Raji (cell line): ENCODE data around the gene IRF8.

Source experiments
- POLR2A ChIP-seq: IDR thresholded peaks from 2 replicates; pipeline ENCODE4 v1.6.1; 2011; ENCODE audit warnings: low read depth, low read length, control low read depth; ENCODE audit not compliant: insufficient read depth

IRF8 gene

DNA sequence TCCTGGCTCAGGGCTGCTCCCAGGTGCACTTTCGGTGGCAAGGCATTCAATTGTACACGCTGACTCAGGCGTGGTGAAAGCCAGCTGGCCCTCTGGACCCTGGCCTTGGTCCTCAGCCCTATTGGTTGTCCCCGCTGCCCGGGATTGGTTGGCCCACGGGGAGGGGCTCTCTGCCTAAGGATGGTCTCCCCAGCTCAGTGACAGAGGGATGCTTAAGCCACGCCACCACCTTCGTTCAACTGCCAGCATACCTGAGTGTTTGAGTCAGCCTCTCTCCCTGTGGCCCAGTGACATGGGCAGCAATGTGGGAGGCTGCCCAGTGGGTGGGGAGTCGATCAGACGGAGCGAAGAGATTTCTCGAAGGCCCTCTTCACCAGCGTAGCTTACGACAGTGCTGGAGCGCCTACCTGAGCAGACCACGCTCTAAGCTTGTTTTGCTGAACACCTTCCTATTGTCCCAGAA, 30.3 kb downstream of the IRF8 start:
- no peak for TF ChIP-seq POLR2A

DNA sequence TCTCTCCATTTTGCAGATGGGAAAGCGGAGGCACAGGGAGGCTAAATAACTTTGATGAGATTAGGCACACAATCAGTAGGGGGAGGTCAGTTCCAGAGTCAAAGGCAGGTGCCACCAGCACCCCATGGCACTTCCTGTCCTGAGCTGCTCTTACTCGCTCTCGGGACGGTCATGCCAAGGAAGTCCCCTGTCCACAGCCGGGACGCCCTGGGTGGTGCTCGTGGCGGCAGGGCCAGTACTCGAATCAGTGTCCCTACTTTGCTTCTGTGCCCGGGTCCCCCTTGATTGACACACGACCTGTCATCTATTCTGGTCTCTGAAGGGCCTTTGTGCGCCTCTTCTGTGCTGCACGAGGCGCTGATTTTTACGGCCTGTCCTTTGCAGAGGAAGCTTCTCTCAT, 31.3 kb downstream of the IRF8 start:
- TF ChIP-seq POLR2A = no peak

DNA sequence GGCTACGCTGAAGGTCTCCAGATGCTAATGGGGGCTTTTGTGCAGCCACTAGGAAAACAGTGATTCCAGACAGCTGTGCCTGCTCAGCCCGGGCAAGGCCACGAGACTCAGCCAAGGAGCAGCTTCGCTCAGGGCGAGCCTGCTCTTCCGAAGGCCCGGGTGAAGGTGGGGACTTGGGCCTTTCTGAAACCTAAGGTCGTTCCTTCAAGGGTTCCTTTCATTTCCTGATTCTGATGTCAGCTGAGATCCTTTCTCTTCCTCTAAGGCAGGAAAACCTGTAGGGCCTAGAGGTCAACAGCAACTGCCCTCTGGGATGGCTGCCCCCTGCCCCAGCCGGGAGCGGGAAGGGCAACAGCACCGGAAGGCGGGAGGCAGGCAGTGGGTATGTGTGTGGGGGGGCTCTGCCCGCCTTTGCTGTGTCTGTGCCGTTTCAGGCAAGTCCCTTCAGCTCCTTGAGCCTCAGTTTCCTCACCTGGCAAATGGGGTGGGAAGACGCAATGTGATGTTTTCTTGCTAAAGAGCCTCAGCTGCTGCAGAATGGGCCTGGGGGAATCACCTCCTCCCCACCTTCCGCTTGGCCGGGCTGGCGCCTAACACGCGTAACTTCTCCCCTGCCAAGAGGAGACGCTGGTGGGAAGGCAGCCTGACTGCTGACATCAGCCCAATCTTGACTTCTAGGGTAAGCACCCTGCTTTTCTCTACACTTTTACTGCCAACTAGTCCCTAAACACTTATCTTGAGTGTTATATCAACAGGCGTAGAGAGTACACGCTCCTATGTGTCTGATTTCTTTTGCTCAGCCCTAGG, 32.8 kb downstream of the IRF8 start:
- TF ChIP-seq POLR2A = no peak

DNA sequence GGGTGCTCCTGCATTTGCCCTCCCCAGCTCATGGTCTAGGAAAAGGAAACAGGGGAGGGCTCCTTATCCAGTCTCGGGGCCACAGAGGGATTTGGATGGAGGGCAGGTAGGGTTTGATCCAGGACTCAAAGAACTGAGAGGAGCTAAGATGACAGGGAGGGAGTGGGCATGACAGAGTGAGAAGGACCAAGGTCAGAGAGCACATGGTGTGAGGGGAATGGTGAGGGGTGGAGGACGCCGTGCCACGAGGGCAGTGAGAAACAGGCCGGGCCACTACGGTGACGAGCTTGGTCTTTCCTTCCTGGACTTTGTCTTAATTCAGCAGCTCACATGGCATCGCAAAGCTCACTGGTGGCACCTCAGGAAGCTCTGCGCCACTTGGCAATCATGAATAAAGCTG, 35.2 kb downstream of the IRF8 start:
- no peak for TF ChIP-seq POLR2A

DNA sequence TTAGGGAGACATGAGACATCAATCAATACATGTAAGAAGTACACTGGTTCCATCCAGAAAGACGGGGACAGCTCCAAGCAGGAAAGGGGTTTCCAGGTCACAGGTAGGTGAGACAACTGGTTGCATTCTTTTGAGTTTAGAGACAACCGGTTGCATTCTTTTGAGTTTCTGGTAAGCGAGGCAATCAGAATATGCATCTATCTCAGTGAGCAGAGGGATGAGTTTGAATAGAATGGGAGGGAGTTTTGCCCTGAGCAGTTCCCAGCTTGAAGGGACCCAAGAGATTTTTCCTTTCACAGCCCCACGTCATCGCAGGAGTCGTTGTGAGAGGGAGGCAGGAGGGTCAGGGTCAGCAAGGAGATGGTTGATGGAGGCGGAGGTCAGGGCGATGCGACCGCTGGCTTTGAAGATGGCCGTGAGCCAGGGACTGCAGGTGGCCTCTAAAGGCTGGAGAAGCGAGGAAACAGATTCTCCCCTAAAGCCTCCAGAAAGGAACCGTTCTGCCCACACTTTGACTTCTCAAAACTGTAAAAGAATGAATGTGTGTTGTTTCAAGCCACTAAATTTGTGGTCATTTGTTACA, 36.5 kb downstream of the IRF8 start:
- no peak for TF ChIP-seq POLR2A

DNA sequence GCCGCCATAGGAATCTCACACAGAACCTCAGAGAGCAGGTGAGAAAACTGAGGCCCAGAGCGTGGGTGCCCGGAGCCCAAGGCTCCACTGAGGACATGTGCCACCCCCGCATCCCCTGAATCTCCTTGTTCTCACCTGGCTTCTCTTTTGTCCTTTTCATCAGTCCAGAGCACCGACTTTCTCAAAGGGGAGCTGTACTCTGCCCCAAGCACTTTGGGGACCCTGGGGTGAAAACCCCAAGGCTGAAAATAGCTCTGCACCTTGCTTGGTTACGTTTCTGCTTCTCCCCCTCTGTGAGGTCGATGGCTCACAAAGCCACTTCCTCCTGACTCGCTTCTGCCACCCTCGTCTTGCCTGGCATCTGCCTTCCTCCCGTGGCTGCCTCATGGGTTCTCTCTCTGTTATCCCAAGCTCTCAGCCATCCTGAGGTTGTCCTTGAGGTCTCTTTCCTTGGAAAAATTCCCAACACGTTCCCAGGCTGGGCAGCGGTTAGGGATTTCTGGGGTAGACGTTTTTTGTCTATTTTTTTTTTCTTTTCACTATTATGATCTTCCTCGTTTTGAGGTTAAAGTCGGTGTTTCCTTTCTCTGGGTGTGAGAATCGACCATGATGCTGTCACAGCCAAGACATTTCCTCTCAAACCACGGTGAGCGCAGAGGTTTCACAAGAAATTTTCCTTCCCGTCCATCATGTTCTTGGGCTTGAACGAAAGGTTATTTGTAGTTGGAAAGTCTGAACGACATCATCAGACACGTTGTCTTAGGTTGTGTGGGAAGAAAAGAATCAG, 37.2 kb downstream of the IRF8 start:
- TF ChIP-seq POLR2A = peak; percentile 46; the same call in 1 of the 2 replicates

DNA sequence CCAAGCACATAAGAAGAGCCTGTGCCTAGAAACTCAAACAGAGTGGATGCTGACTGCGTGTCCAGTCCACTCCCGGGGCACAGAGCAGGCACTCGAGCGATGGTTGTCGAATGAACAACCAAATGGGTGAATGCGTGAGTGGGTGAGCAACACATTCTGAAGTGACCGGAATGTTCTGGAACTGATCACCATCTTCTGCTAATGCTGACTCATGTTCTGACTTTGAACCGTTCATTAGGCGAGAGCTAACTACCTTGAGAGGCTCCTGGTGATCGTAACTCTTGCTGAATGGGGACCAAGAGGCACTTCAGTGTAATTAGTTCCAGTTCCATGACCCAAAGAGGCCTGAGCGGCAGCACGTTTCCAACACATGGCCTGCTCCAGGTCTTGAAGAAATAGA, 37.9 kb downstream of the IRF8 start:
- no peak for TF ChIP-seq POLR2A

DNA sequence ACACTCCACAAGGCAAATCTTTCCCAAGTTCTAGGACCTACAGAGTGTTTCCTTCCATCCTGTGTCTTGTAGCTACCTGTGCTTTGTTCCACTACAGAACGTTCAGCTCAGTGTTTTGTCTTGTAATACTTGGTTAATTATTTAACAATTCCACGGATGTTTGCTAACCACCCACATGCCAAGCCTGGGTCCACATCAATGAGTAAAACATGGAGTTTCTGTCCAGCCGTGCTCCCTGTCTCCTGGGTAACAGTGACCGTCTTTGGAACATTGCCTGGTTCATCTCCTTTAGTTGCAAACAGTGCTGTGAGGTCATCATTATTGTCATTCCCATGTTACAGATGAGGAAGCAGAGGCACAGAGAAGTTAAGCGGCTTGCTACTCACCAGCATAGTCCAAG, 41.3 kb downstream of the IRF8 start:
- TF ChIP-seq POLR2A = no peak

DNA sequence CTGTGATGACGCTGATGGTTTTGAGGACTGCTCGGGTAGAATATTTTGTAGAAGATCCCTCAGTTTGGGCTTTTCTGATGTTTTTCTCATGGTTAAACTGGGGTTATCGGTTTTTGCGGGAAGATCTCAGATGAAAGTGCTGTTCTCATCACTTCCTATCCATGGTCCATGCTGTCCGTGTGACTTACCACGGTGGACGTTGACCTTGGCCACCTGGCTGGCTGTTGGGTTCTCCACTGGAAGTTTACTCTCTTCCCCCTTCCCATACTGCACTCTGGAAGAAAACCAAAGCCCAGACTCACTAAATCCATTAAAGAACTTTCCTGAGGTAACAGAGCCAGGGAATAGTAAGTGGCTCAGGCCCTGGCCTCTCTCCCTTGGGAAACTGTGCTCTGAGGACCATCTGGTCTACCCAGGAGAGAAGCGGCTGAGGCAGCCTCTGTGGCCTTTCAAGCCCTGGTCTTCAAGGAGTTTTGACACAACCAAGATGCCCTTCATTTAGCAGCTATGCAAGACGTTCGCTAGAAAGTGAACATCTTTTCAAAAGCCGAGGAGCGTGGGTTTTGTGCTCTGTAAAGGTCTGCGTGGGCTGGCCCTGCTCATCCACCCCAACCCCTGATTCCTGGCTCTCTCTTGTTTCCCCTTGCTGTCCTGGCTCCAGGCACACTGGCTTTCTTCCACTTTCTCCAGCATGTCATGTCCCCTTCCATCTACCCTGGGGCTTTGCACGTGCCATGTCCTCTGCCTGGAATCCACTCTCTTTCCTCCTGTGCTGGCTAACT, 43.1 kb downstream of the IRF8 start:
- no peak for TF ChIP-seq POLR2A

DNA sequence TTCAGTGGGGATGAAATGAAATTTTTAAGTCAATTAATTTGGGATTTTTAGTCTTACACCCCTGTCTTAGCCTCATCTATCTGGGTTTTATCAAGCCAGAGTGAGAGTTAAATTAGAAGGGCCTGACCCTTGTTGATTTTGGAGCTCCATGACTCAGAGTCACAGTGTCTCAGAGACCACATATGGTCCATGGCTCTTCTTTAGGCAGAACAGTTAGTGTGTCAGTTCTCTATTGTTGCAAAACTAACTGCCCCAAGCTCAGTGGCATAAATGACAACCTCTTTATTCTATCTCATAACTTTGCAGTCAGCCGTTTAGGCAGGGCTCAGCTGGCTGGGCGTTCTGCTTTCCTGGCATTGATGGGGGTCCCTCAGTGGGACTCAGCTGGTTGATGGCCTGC, 44.7 kb downstream of the IRF8 start:
- no peak for TF ChIP-seq POLR2A

DNA sequence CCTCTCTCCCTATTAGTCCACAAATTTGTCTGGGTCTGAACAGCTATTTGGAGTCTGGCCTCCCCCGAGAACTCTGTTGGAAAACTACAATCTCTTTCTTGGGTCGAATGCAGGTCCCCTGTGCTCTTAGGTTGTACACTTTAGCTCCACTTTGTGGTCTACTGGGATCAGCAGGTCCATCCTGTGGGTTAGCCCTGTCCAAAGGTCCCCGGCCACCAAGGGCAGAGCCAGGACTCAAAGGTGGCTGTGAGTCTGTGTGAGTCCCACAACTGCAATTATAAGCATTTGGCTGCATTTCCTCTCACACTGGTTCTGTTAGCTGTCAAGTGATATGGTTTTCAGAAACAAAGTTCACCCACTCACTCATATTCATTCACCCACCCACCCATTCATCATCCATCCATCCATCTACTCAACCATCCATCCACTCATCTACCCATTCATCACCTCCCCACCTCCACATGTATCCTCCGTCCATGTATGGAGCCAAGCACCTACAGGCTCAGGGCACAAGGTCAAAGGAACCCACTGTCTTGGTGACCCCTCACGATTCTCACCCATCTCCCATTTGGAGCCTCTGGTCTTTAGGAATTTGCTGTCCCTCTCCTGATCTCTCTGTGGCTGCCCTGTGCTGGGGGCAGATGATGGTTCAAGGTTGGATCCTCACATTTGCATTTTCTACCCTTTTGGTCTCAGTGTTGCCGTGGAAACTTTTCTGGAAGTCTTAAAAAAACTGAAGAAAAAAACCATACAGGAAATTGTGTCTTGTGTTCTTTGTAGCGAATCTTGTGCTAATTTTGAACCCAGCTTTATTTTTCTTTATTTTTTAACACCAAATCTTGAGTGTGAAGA, 45.8 kb downstream of the IRF8 start:
- 0 out of 2 replicates have a peak, but pooled peaks have one; percentile 15 for TF ChIP-seq POLR2A

DNA sequence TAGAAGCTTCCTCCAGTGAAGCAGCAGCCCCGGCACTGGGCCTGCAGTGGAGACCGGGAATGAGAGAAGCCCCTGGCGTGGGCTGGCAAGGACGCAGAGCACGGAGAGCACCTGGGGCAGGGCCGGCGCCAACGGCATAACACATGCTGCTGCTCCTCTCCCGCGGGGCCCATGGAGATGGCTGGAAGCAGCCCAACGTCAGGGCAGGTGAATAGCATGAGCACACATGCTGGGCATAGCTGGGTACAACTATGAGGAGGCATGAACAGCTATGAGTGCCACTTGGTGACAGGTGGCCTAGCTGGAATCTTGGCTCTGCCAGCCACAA, 46.4 kb downstream of the IRF8 start:
- TF ChIP-seq POLR2A = no peak

DNA sequence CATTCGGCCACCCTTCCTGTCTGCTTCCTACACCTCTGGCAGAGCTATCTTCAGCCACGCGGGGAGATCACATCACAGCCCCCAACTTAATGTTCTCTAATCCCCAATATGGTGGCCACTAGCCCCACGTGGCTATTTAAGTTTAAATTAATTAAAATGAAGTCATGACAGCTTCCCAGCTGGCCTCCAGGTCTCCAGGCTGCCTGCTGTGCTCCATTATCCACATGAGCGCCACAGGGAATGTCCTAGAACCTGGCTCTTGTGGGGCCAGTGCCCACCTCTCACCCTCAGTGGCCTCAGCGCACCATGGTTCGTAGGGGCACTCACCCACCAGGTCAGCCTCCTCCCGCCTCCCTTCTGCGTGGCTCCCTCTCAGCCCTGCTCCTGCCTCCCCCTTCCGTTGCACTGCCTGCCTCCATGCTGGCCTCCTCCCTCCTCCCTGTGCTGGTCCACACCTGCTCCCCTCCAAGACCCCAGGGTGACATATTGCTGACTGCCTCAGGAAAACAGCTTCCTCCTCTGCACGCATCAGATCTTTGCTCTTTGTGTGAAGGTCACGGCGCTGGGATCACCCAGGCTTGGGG, 47.7 kb downstream of the IRF8 start:
- no peak for TF ChIP-seq POLR2A
